IMR-90 (cell line): ENCODE results near the gene IFNL3. TPM values are rescaled to one million over a fixed set of nuclear protein-coding genes. Genes with fewer than 3 reads are reported as not detected.

Experiments
- ATAC-seq: fragments of 200-7000 bp; cut with Tn5 transposase; 2 replicates; pipeline ENCODE4 v1.9.1; 2020; ENCODE audit warnings: low read depth, mild to moderate bottlenecking, moderate library complexity
- BruUV-seq: library from RNA; stranded (reverse); fragments of 400-500 nt; replicated peaks from 2 replicates; lab custom pipeline; 2021; lab: Mats Ljungman, UMichigan
- CTCF ChIA-PET: fragments of 300-600 bp; formaldehyde crosslinking; extraction: SDS; loops from one replicate; lab custom pipeline; 2021; ENCODE audit warnings: antibody characterized with exemption; lab: Yijun Ruan, JAX
- POLR2A ChIA-PET: fragments of 300-600 bp; sonication (Branson Sonifier 250); formaldehyde crosslinking; loops from one replicate; lab custom pipeline; 2022; ENCODE audit warnings: antibody characterized with exemption; ENCODE audit not compliant: unreplicated experiment; lab: Charles Lee
- DNase-seq: peaks from one replicate; pipeline ENCODE4 v3.0.0; 2013
- H2AFZ ChIP-seq: replicated peaks from 2 replicates; pipeline ENCODE3; 2013; ENCODE audit warnings: low read length, mild to moderate bottlenecking; ENCODE audit not compliant: poor library complexity
- H2AK5ac ChIP-seq: 2 replicates; pipeline ENCODE4 v1.6.1; 2013; ENCODE audit warnings: low read depth, low read length, inconsistent platforms
- H2AK9ac ChIP-seq: replicated peaks from 2 replicates; pipeline ENCODE3; 2013; ENCODE audit warnings: mild to moderate bottlenecking, low read depth, low read length, moderate library complexity; ENCODE audit not compliant: poor library complexity
- H2BK120ac ChIP-seq: 2 replicates; pipeline ENCODE4 v1.6.1; 2013; ENCODE audit warnings: low read depth, low read length, inconsistent platforms
- H2BK15ac ChIP-seq: 3 replicates; pipeline ENCODE4 v1.6.1; 2013; ENCODE audit warnings: low read depth, low read length, inconsistent platforms
- H2BK20ac ChIP-seq: 2 replicates; pipeline ENCODE4 v1.6.1; 2013; ENCODE audit warnings: low read depth, mild to moderate bottlenecking, inconsistent platforms, low read length, moderate library complexity
- H2BK5ac ChIP-seq: 2 replicates; pipeline ENCODE4 v1.6.1; 2013; ENCODE audit warnings: mild to moderate bottlenecking, low read depth, low read length, inconsistent platforms; ENCODE audit not compliant: poor library complexity, severe bottlenecking
- H3K14ac ChIP-seq: replicated peaks from 2 replicates; pipeline ENCODE4 v1.6.1; 2013; ENCODE audit warnings: low read depth, low read length, inconsistent platforms
- H3K18ac ChIP-seq: 2 replicates; pipeline ENCODE4 v1.6.1; 2013; ENCODE audit warnings: low read depth, low read length, control low read depth
- H3K23ac ChIP-seq: 2 replicates; pipeline ENCODE4 v1.6.1; 2013; ENCODE audit warnings: low read depth, low read length, inconsistent platforms
- H3K27ac ChIP-seq: 2 replicates; pipeline ENCODE4 v1.5.1; 2013; ENCODE audit warnings: mild to moderate bottlenecking, control low read depth, low read length; ENCODE audit not compliant: insufficient read depth
- H3K27me3 ChIP-seq: 2 replicates; pipeline ENCODE4 v1.6.1; 2013; ENCODE audit warnings: low read length; ENCODE audit not compliant: control insufficient read depth, insufficient read depth
- H3K36me3 ChIP-seq: 2 replicates; pipeline ENCODE4 v1.6.1; 2013; ENCODE audit warnings: low read length, mixed read lengths; ENCODE audit not compliant: control insufficient read depth, insufficient read depth
- H3K4ac ChIP-seq: 2 replicates; pipeline ENCODE4 v1.6.1; 2013; ENCODE audit warnings: low read depth, low read length, inconsistent platforms
- H3K4me1 ChIP-seq: 2 replicates; pipeline ENCODE4 v1.6.1; 2013; ENCODE audit warnings: low read length, mixed read lengths; ENCODE audit not compliant: control insufficient read depth, insufficient read depth
- H3K4me2 ChIP-seq: 2 replicates; pipeline ENCODE4 v1.6.1; 2013; ENCODE audit warnings: low read depth, mild to moderate bottlenecking, control low read depth, low read length, moderate library complexity
- H3K4me3 ChIP-seq: 2 replicates; pipeline ENCODE4 v1.5.1; 2013; ENCODE audit warnings: low read depth, mild to moderate bottlenecking, control low read depth, low read length, moderate library complexity; ENCODE audit not compliant: insufficient read depth
- H3K56ac ChIP-seq: 2 replicates; pipeline ENCODE4 v1.6.1; 2013; ENCODE audit warnings: low read length, inconsistent platforms; ENCODE audit not compliant: insufficient read depth; ENCODE audit errors: extremely low read depth
- H3K79me1 ChIP-seq, 2 experiments: 2 replicates each; pipeline ENCODE4 v1.6.1; 2013; ENCODE audit warnings: low read length in 2 of 2, inconsistent platforms in 1 of 2, low read depth in 1 of 2
- H3K9ac ChIP-seq: 2 replicates; pipeline ENCODE4 v1.6.1; 2013; ENCODE audit warnings: low read depth, low read length, control low read depth
- H3K9me1 ChIP-seq: 2 replicates; pipeline ENCODE4 v1.6.1; 2013; ENCODE audit warnings: low read length, inconsistent platforms; ENCODE audit not compliant: insufficient read depth
- H3K9me3 ChIP-seq: 2 replicates; pipeline ENCODE4 v1.6.1; 2013; ENCODE audit warnings: low read length; ENCODE audit not compliant: control insufficient read depth, insufficient read depth
- H4K20me1 ChIP-seq: 2 replicates; pipeline ENCODE4 v1.6.1; 2013; ENCODE audit warnings: low read length, inconsistent platforms; ENCODE audit not compliant: insufficient read depth
- H4K5ac ChIP-seq: 2 replicates; pipeline ENCODE4 v1.6.1; 2013; ENCODE audit warnings: mild to moderate bottlenecking, low read depth, low read length, control low read depth
- H4K8ac ChIP-seq, 2 experiments: 2 replicates each; pipeline ENCODE4 v1.6.1; 2013; ENCODE audit warnings: low read depth in 2 of 2, low read length in 2 of 2, control low read depth in 1 of 2, inconsistent platforms in 1 of 2
- H4K91ac ChIP-seq: 2 replicates; pipeline ENCODE4 v1.6.1; 2013; ENCODE audit warnings: low read depth, low read length, inconsistent platforms; ENCODE audit not compliant: insufficient read depth
- BHLHE40 ChIP-seq: fragments of 150-350 bp; IDR thresholded peaks from 2 replicates; pipeline ENCODE4 v1.6.1; 2016; ENCODE audit warnings: mild to moderate bottlenecking, low read depth, low read length
- CEBPB ChIP-seq: IDR thresholded peaks from 2 replicates; pipeline ENCODE4 v1.6.1; 2012; ENCODE audit warnings: low read depth, low read length, improper control_type of control experiment
- CHD1 ChIP-seq: IDR thresholded peaks from 2 replicates; pipeline ENCODE4 v1.6.1; 2012; ENCODE audit warnings: low read depth, low read length, improper control_type of control experiment
- FOS ChIP-seq: fragments of 150-350 bp; IDR thresholded peaks from 2 replicates; pipeline ENCODE4 v1.6.1; 2016; ENCODE audit warnings: low read depth, low read length
- POLR2A ChIP-seq: IDR thresholded peaks from 2 replicates; pipeline ENCODE4 v1.6.1; 2012; ENCODE audit warnings: mild to moderate bottlenecking, low read depth, low read length
- RAD21 ChIP-seq: IDR thresholded peaks from 2 replicates; pipeline ENCODE4 v1.6.1; 2012; ENCODE audit warnings: low read length, improper control_type of control experiment
- RCOR1 ChIP-seq: IDR thresholded peaks from 2 replicates; pipeline ENCODE4 v1.6.1; 2012; ENCODE audit warnings: mild to moderate bottlenecking, low read length, improper control_type of control experiment; ENCODE audit not compliant: insufficient replicate concordance
- WGBS, 2 experiments: methylation state at CpG; one replicate each; pipeline versions ENCODE4 v1.1.5 to v1.1.7; 2013; ENCODE audit warnings: missing lambda C conversion rate in 2 of 2; ENCODE audit not compliant: insufficient read length in 1 of 2; ENCODE audit errors: extremely low coverage in 2 of 2; 5-methylcytosine and 5-hydroxymethylcytosine counted together
- dilution Hi-C: fragments of 300-500 bp; cut with HindIII; formaldehyde crosslinking; loops from one replicate; pipeline ENCODE4 v1.14.3; 2018; ENCODE audit warnings: low sequenced_read_pairs; ENCODE audit not compliant: unreplicated experiment
- in situ Hi-C: fragments of 300-500 bp; cut with MboI; formaldehyde crosslinking; loops from 3 replicates; pipeline ENCODE4 v1.14.3; 2019; ENCODE audit warnings: low sequenced_read_pairs, inconsistent platforms, mixed read lengths
- intact Hi-C: fragments of 100-400 bp; cut with micrococcal nuclease; formaldehyde crosslinking; loops from 2 replicates; pipeline ENCODE4 v1.10.0; 2022
- polyA plus RNA-seq, 3 experiments: library from polyadenylated mRNA; depleted of rRNA; stranded (reverse); fragments of >200 nt; gene quantifications; 2 replicates each; pipeline ENCODE4 v1.2.3, GENCODE V29; 2012; ENCODE audit warnings: low replicate concordance in 1 of 3
- total RNA-seq: library from RNA; depleted of rRNA; stranded (reverse); fragments of >200 nt; gene quantifications from 2 replicates; pipeline ENCODE4 v1.2.3, GENCODE V29; 2012

IFNL3 gene
- total and polyA plus RNA-seq, 2 of the 4 experiments (the other 2 are of a cell fraction): not detected

DNA sequence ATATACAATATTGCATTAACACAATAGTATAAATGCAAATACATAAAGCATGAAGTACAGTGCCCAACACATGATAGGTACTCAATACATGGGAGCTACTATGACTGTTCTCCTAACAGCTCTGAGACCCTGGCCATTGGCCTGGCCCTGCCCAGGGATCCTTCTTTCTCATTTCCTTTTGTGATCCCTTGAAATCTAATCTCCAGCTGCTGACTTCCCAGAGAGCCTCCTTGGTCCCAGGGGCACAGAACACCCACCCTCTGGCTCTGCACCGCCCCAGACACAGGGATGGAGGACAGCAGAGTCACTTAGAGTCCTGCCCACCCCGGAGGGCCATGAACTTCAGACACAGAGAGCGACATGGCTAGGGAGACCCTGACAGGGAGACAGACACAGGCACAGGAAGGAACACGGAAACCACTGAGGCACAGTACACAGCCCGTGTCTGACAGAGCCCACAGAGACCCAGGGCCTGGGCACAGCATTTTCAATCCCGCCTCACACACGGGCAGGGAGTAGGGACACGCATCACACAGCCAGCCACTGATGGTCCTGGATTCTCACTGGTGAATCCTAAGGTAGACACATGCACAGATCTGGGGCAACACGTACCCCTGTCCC, 36.5 kb downstream of the IFNL3 start:
- Histone ChIP-seq H3K9me1 (no peaks in the 10 kb centered on the region), H2BK20ac (no peak overlapping the region), H3K18ac (no peak overlapping the region), H3K4me3 (no peak overlapping the region), H2AK9ac (no peak overlapping the region), H3K9me3 (no peaks in the 10 kb centered on the region), H4K91ac (no peak overlapping the region), H3K79me1 (no peaks in the 10 kb centered on the region), H3K36me3 (no peaks in the 10 kb centered on the region), H2BK5ac (no peak overlapping the region), H2AK5ac (no peak overlapping the region), H3K23ac (no peak overlapping the region), H3K4me2 (no peak overlapping the region), H3K4me1 (no peaks in the 10 kb centered on the region), H4K8ac (no peak overlapping the region), H3K14ac (no peak overlapping the region), H2AFZ (no peak overlapping the region), H3K9ac (no peak overlapping the region), H4K20me1 (no peaks in the 10 kb centered on the region), H2BK120ac (no peak overlapping the region), H3K4ac (no peak overlapping the region), H3K56ac (no peak overlapping the region), H3K27me3 (peaks cover 33% of the 10 kb centered on the region), H3K27ac (no peak overlapping the region), H4K5ac (no peak overlapping the region), H2BK15ac (no peak overlapping the region)
- in situ Hi-C loops: loop anchor here (25.0 kb wide), 1 partner anchor 746 kb away; no protein-coding TSS in a partner anchor
- intact Hi-C loops: no loop called here
- TF ChIP-seq CEBPB: no peak
- no peak for TF ChIP-seq BHLHE40
- no peak for TF ChIP-seq POLR2A
- TF ChIP-seq FOS: no peak
- no peak for TF ChIP-seq CHD1
- no peak for TF ChIP-seq RCOR1
- no peak for TF ChIP-seq RAD21
- ChIA-PET POLR2A (no interaction called here), CTCF (interaction anchor here (0.5 kb wide), 1 partner anchor 141 kb away, joined by 3 read pairs; no protein-coding TSS in a partner anchor)
- DNase-seq (no peak), ATAC-seq (no peak)
- 51% methylated on average over 5 of the region's 9 CpGs; no CpG with 5 or more reads in 1 of the 2 experiments for WGBS, 2 experiments
- no TSS peak for BruUV-seq
- dilution Hi-C loops: no loop called here
